Stimulated activated CD8-positive, alpha-beta memory T cell treated with anti-CD3 and anti-CD28 coated beads, Interleukin-2, amount 100 ng/mL, for 48 hours (primary cell): ENCODE results near the gene S100A4.
A peak's percentile ranks its signal among the peaks of the same experiment; 100 is the strongest.

Experiments used
- DNase-seq, 2 donors: peaks; one replicate each; pipeline ENCODE4 v3.0.0-alpha.2; 2020; ENCODE audit warnings: low read depth in 2 of 2

Gene S100A4

DNA sequence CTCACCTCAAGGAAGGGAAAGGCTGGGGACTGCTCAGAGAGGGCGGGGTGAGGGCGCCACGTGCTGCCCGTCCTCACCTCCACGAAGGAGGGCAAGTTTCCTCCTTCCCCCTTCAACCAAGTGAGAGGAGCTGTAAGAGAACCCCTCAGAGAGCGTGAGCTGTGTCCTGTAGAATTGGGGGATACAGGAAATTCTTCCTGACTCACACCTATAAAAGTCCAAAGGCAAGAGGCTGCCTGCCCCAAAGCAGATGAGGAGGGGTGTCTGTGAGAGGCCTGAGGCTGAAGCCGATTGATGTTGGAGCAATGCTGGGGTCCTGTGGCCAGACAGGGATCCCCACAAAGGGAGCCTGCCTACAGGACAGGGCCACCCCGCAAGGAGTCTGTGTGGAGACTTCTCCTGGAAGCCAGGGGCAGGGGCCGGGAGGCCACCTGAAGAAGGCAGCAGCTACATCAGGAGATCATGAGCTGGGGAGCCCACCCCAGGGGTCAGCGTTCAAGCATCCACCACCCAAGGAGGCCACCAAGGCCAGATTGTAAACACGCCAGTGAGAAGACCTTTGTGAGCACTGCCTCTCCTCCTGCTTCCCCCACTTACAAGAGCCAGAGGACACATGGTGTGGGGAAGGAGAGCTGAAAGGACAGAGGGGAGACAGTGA is 37.6 kb downstream of the S100A4 start:
- DNase-seq: no peak

GRCh38 chr1:153506831-153507413 is 38.7 kb downstream of the S100A4 start:
- DNase-seq: no peak

GRCh38 chr1:153506386-153506785 is 39.2 kb downstream of the S100A4 start:
- no peak for DNase-seq

DNA sequence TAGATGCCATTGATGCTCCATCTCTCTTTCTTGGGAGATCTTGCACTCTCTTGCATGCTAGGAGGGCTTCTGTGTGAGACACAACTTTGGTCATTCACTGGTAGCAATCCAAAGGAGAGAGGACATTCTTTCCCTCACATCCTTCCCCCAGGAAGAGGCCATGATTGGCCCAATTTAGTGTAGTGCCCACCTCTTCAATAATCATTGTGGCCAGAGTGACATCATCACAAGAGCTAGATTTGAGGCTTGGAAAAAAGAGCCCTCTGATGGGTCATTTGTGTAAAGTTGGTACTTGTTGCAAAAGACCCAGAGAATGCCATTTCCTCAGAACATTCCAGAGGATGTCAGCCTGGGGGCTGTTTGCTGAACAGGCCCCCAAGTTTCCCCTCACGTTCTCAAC is 40.0 kb downstream of the S100A4 start:
- DNase-seq: no peak

- DNase-seq: no peak
Measured at GRCh38 chr1:153503766-153504165, 41.8 kb downstream of the S100A4 start.

GRCh38 chr1:153498746-153499145 is 46.9 kb downstream of the S100A4 start:
- no peak for DNase-seq

DNA sequence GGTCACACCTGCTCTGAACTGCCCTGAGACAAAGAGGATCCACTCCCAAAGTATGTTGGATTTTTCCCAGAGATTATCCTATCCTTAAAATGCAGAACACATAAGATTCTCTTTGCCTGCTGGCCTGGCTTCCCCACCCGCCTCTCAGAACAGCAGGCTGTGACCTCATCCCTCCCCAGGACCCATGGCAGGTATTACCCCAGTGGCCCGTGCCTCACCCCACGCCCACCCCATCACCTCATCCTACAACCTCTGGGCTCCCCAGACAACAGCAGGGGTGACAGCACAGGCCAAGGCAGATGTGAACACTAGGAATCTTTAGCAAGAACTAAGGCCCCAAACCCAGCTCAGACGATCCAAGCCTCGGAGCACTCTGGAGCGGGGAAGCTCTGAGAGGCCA is 50.1 kb downstream of the S100A4 start:
- no peak for DNase-seq

DNA sequence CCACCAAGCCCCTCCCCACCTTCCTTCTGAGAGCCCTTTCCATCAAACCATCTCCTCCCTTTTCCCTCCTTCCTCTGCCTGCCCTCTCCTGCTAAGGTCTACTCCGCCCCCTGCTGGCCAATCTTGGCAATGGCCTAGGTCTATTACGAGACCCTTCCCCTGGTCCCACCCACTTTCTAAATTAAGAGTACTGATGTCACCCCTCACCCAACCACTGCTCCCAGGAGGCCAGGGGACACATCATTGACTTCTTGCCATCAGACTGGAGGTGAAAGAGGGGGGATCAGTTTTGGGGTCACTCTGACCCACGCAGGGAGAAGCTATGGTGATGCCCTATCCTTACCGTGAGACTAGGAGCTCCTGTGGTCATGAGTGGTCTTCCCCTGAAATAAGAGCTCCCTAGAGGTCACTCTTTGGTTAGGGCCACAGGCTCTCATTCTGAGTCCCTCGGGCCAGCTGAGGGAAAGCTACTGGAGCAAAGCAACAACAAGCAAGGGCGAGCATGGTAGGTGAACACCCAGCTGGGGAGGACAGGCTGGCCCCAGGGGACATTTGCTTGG is 50.5 kb downstream of the S100A4 start:
- peak; percentile 65 to 72 for DNase-seq
